HG03460 (cell line): ENCODE results near the gene CNTN3.

Source experiments
- ATAC-seq: cut with Tn5 transposase; IDR thresholded peaks from one replicate; pipeline ENCODE4 v1.9.1; 2021; ENCODE audit not compliant: unreplicated experiment

The CNTN3 gene

DNA sequence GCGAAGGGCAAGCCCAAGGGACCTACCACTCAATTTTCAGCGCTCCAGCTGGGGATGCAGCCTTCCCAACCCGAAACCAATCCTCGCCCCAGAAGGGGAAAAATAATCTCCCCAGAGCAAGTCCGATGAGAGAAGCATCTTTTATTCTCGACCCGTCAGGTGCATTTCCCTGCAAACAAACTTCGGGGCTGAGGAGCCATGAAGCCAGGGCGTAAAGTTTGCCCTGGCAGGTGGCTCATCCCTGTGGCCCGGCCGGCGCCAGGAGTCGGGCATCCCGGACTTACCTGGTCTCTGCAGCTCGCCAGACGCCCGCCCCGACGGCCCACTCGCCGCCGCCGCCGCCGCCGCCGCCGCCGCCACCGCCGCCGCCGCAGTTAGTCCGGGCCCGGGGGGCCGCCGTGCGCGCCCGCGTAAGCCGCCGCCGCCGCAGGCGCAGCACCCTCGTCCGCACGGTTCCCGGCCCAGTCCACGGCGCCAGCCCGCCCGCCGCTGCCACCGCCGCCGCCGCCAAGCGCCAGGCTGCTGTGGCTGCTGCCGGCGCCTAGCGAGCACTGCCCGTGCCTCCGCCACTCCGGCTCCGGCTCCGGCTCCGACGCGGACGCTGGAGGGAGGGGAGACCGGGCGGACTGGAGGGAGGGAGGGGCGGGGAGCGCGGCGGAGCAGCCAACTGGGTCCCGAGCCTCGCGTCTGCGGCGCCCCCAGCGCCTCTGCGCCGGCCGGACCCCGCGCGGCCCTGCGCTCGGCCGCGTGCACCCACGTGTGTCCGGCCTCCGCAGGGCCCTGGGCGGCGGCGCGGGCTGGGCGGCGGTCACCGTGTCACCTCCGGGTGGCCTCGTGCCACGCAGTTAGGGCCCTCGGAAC, at the start of gene CNTN3:
Gene CNTN3 (minus strand): TSS at position 553 of the 861 bp plus-strand sequence. CDS start 93,547 bp downstream, outside the sequence.
- no peak for ATAC-seq

- ATAC-seq: no peak
These were observed 48.7 kb upstream of the CNTN3 start for GRCh38 chr3:74663178-74663577.

GRCh38 chr3:74661672-74662071, 47.2 kb upstream of the CNTN3 start:
- no peak for ATAC-seq

DNA sequence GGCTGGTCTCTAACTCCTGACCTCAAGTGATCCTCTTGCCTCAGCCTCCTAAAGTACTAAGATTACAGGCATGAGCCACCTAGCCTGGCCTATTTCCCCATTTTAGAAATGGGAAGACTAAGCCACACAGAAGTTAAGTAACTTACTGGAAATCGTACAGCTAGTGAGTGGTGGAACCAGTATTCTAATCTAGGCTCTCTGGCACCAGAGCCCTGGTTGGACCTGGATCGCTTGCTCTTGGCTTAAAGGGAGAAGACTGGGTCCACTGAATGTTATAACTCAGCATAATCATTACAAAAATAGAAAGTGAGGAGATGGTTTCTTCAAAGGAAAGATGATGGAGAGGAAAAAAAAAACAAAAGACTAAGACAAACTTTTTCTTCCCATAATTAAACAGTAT, 37.4 kb upstream of the CNTN3 start:
- no peak for ATAC-seq

GRCh38 chr3:74651292-74651691, 36.8 kb upstream of the CNTN3 start:
- no peak for ATAC-seq

DNA sequence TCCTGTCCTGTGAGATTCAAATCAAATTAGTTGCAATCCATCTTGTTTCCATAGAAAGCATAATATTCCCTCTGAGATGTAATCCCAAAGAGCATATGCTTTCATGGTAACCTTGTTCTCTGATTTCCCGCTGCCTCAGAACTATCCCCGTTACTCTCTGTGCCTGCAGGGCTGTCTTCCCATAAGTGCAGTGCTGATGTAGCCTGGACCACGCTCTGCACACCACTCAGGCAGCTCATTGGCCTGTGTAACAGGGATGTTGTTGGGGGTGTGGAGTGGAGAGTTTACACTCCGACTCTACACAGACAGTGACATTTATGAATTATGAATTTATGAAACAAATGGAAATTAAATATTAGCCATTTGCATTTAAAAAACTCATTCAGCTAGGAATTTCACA, 33.6 kb upstream of the CNTN3 start:
- no peak for ATAC-seq

DNA sequence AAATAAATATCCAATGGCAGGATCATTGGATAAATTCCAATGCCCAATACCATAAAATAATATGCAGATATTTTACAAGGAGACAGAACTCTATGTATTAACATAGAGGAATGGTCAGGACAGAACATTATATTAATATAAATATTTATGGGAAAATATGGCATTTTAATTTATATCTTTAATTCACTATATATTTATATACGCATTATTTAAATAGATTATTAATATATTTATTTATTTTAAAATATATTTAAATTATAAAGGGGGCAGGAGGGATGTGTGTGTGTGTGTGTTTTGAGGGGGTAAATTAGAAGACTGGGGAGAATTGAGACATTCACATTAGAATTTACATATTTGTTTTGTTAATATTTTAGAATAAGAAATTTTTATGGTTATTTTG, 31.6 kb upstream of the CNTN3 start:
- no peak for ATAC-seq

- ATAC-seq: no peak
These were observed 29.2 kb upstream of the CNTN3 start for GRCh38 chr3:74643636-74644035.

DNA sequence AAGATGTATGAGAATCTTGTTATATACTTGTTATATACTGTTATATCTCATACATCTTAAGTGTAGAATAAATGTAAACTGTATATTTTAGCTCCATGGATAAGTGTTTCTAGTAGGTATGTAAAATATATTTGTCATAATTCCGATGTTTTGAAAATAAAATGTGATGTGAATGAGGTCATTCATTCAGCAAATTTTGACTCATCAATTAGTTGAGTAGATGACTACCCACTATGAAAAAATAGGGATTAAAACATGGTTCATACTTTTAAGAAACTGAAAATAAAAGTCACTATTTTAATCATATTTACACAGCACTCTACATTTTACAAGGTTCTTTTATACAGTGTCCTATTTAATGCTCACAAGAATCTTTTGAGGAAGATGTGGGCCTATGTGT, 28.4 kb upstream of the CNTN3 start:
- no peak for ATAC-seq

DNA sequence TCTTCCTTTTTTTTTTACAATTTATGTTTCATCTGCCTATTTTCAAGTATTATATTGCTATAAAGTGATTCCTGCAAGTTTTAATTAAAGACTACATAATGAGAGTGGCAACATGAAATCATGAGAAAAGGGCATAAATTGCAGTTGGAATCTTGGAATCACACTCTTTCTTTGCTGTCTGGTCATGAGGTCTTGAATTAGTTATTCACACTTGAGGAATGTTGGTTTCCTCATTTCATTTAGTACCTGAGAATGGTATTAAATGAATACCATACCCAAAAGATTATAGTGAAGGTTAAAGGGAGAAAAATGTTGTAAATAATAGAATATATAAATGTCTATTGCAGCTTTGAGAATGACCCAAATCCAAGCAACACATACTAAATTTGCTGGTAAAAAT, 25.8 kb upstream of the CNTN3 start:
- ATAC-seq: no peak

- ATAC-seq: no peak
These were observed 25.2 kb upstream of the CNTN3 start for GRCh38 chr3:74639681-74640080.

DNA sequence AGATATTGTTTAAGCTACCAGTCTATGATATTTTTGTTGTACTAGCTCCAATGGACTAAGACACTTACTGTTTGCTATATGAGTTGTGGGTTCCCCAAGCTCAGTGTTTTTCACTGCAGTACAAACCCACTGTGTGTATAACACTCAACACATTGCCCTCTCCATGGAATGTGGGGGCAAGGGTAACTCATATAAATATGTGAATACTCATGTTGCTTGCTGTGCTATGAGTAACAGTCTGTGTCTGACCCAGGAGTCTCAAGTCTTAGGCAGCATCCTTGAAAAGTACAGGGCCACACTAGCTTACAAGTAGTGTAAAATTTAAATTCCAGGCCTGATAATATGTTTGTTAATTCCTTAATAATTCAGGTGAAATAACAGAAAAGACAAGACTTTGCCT, 22.5 kb upstream of the CNTN3 start:
- ATAC-seq: no peak

DNA sequence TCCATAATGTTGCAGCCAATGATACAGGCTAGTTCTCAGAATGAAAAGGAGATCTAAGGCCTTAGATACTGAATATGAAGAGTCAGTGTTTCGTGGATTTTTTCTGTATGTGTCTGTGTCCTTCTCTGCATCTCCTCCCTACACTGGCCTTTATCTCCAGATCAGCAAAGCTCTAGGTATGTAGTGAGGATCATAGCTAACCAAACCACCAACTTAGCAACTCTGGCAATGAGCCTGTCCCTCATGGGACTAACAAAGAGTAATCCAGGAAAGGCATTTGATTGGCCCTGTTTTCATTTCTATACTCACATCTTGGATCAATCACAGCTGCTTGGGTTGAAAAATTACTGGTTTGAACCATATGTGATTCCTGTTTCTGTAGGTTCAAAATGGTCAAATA, 18.6 kb upstream of the CNTN3 start:
- no peak for ATAC-seq

DNA sequence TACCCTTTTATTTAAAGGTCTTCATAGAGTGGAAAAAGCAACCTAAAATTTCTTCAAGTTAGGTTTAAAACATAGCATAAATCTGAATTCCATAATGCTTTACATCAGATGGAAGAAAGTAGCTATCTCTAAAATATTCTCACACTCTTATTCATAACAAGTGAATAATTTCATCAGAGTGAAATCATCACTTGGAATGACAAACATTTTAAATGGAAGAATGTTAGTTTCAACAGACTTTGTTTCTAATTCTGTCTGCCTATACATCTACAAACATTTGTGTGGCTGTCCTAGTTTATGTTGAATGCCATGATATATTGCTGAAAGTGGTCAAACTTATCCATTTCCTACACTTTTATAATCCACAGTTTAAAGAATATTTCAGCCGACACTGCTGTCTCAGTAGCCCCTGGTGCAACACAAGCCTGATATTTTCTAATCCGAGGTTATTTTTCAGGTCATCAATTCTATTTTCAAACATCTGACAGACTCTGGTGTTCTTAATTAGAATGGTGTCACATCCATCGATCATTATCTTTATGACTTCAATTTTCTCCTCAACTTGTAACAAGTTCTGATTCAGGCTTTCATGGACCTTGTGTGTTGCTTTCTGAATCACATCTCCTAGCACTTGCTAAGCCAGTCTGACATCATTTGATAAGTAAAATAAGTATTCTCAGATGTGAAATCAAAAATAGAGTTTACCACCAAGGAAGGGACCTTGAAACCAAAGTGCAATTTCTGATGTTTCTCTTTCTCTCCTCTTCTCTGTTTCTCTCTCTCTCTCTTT, 17.1 kb upstream of the CNTN3 start:
- ATAC-seq: no peak

DNA sequence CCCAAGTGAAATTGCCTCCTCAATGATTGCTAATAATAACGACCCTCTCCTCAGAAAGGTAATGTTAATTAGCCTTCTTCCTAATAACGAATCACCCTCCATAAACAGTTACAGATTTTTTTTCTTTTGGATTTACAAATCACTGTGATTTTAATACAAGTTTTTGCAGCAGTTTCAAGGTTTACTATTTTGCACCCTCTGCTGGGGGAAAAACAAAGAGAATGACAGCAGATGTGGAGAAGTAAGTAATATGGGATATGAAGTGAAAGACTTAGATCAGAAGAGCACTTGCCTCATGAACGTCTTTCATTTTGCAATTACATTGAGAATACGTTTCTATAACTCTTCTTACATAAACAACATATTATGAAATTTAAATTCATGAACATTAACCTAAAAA, 16.1 kb upstream of the CNTN3 start:
- no peak for ATAC-seq

DNA sequence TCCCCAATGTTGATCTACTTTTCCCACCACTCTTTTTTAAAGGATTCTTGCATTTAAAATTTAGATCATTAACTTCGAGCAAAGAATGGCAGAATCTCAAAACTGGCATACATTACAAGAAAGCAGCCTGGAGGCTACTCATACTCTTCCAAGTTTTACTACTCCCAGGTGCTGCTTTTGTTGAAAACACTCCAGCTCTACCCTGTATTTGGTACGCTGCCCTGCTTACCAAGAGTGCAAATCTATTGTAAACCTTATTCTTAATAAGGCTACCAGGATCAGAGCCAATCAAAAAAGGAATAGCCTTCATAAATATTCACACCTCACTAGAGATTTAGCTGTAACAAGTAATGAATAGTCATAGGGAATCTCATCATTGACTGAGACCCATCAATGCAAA, 11.6 kb upstream of the CNTN3 start:
- ATAC-seq: no peak

DNA sequence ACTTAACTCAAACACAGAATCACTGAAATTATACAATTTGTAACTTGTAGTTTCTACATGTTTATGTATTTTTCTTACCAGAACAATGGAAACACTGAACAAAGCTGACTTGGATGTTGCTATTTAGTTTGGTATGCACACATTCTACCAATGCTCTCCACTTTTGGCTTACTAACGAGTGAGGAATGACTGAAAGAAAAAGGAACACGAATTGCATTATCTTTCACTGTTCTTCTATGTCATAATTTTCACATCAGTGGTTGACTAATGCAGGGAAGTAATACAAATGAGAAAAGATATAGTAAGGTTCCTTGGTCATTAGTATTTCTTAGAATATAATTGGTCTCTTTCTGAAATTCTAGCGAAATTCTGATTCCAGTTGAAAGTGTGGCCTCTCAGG, 9.8 kb upstream of the CNTN3 start:
- no peak for ATAC-seq

DNA sequence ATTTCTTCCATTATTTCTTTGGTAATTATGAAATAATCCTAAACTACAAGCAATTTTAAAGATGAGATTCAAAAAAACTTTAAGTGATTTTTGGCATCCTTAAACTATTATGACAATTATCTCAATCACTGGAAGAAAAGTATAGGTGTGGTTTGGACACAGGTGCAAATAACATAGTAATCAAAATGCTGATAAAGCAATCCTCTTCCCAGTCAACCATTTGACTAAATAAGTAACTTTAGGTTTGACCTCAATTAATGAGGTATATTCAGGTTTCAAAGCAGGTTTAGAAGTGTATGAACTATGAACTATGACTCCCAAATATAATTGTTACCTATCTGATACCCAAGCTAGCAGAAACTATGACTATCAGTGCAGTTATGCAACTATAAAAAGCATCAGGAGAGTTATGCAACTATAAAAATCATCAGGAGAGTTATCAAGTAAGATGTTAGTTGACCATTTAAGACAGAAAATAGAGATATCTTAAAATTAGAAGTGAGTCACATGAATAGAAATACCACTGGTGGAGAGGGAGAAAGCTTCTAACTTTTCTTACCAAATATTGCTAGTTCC, 8.9 kb upstream of the CNTN3 start:
- ATAC-seq: no peak

DNA sequence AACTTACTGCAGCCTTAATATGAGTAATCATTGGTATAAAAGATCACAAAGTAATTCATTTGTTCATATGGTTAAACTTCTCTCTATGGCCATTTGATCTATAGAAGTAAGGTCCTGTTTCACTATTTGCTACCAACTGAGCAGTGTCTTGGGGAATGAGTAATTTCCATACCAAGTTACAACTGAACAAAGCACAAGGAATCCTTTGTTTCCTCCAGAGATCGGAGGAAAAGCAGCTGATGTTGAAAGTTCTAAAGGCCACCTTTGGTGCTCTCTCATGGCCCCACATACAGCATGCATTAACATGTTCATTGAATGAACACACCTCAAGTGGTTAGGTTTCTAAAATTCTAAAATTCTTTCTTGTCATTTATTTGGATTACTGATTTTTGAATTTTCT, 7.1 kb upstream of the CNTN3 start:
- ATAC-seq: no peak

GRCh38 chr3:74617776-74618175, 3.3 kb upstream of the CNTN3 start:
- ATAC-seq: no peak

DNA sequence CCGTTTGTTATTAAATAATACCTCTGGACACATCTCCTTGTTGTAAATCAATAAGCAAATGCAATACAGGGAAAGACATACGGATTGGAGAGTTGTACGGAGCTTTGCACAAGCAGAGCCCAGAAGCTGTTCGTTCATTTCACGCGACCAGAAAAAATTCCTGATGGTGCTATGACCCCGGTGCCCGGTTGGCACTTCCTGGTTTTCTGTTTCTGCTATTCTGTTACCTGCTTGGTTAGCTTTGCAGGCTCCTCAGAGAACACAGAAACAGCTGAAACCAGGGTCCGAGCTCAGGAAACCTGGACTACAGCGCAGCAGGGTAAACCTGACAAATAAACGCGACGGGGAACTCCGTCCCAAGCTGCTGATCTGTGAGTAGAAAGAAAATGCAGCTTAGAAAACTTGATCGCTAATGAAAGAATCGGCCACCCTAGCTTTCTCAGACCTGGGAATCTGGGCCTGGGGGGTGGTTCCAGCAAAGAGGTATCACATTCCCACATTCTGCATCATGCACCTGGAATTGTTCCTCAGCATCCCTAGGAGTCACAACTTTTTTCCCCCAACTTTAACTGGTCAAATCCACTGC, 845 bp downstream of the CNTN3 start:
- no peak for ATAC-seq

- ATAC-seq: no peak
These were observed 1.4 kb downstream of the CNTN3 start for GRCh38 chr3:74613060-74613459.
